Measurements from ENCODE around the gene PSD4.

Gene PSD4

GRCh38 chr2:113141451-113141850 lies 32.3 kb upstream of the PSD4 start:
- DNase-seq (ENCODE audit: extremely low read depth in 1 of 2, low read depth in 1 of 2) = no peak

- no peak for DNase-seq (ENCODE audit: extremely low read depth in 1 of 2, low read depth in 1 of 2)
Measured at GRCh38 chr2:113142290-113142689, 31.5 kb upstream of the PSD4 start.

GRCh38 chr2:113144259-113144658 lies 29.5 kb upstream of the PSD4 start:
- no peak for DNase-seq (ENCODE audit: extremely low read depth in 1 of 2, low read depth in 1 of 2)

- DNase-seq (ENCODE audit: extremely low read depth in 1 of 2, low read depth in 1 of 2) = no peak
Measured at GRCh38 chr2:113148606-113149552, 24.9 kb upstream of the PSD4 start.

- DNase-seq (ENCODE audit: extremely low read depth in 1 of 2, low read depth in 1 of 2) = no peak
Measured at GRCh38 chr2:113149553-113150257, 24.1 kb upstream of the PSD4 start.

GRCh38 chr2:113150258-113150601 lies 23.5 kb upstream of the PSD4 start:
- DNase-seq (ENCODE audit: extremely low read depth in 1 of 2, low read depth in 1 of 2) = no peak

GRCh38 chr2:113155331-113155730 lies 18.4 kb upstream of the PSD4 start:
- DNase-seq (ENCODE audit: extremely low read depth in 1 of 2, low read depth in 1 of 2) = no peak

- no peak for DNase-seq (ENCODE audit: extremely low read depth in 1 of 2, low read depth in 1 of 2)
Measured at GRCh38 chr2:113156278-113157117, 17.3 kb upstream of the PSD4 start.

GRCh38 chr2:113157118-113157896 lies 16.5 kb upstream of the PSD4 start:
- no peak for DNase-seq (ENCODE audit: extremely low read depth in 1 of 2, low read depth in 1 of 2)

- no peak for DNase-seq (ENCODE audit: extremely low read depth in 1 of 2, low read depth in 1 of 2)
Measured at GRCh38 chr2:113157897-113158753, 15.6 kb upstream of the PSD4 start.

GRCh38 chr2:113158884-113159553 lies 14.8 kb upstream of the PSD4 start:
- no peak for DNase-seq (ENCODE audit: extremely low read depth in 1 of 2, low read depth in 1 of 2)

GRCh38 chr2:113160248-113160647 lies 13.5 kb upstream of the PSD4 start:
- no peak for DNase-seq (ENCODE audit: extremely low read depth in 1 of 2, low read depth in 1 of 2)

GRCh38 chr2:113160962-113161361 lies 12.8 kb upstream of the PSD4 start:
- DNase-seq (ENCODE audit: extremely low read depth in 1 of 2, low read depth in 1 of 2) = no peak

- DNase-seq (ENCODE audit: extremely low read depth in 1 of 2, low read depth in 1 of 2) = no peak
Measured at GRCh38 chr2:113162173-113162572, 11.6 kb upstream of the PSD4 start.

GRCh38 chr2:113162869-113163268 lies 10.9 kb upstream of the PSD4 start:
- no peak for DNase-seq (ENCODE audit: extremely low read depth in 1 of 2, low read depth in 1 of 2)

- no peak for DNase-seq (ENCODE audit: extremely low read depth in 1 of 2, low read depth in 1 of 2)
Measured at GRCh38 chr2:113164215-113164929, 9.4 kb upstream of the PSD4 start.

GRCh38 chr2:113164930-113165585 lies 8.7 kb upstream of the PSD4 start:
- DNase-seq (ENCODE audit: extremely low read depth in 1 of 2, low read depth in 1 of 2) = no peak

GRCh38 chr2:113166187-113166645 lies 7.6 kb upstream of the PSD4 start:
- DNase-seq (ENCODE audit: extremely low read depth in 1 of 2, low read depth in 1 of 2) = no peak

Data from stimulated activated CD8-positive, alpha-beta memory T cell treated with anti-CD3 and anti-CD28 coated beads, Interleukin-7, amount 100 ng/mL, for 48 hours (primary cell).